ENCODE data around the gene MORC2.

MORC2 gene

DNA sequence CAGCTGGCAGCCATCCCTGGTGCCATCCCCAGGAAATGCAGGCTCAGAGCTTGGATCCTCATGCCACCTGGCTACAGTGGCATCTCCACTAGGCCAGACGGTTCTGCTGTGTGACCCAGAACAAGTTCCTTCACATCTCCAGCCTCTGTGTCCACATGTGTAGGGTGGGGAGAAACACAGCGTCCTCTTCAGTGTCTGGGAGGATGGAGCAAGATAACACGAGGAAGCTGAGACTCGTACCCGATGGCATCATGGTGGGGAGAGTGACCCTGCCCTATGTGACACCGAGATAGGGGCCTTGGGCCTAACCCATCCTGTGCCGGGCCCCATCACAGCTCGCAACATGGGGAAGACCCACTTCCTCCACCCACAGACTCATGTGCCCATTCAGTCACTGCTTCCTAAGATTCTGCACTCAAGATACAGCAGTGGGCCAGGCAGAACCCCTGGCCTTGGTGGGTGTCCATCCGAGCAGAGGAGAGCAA is 78.5 kb downstream of the MORC2 start:
- in situ Hi-C loops (cut with MboI; ENCODE audit: low sequenced_read_pairs) = no loop called here

DNA sequence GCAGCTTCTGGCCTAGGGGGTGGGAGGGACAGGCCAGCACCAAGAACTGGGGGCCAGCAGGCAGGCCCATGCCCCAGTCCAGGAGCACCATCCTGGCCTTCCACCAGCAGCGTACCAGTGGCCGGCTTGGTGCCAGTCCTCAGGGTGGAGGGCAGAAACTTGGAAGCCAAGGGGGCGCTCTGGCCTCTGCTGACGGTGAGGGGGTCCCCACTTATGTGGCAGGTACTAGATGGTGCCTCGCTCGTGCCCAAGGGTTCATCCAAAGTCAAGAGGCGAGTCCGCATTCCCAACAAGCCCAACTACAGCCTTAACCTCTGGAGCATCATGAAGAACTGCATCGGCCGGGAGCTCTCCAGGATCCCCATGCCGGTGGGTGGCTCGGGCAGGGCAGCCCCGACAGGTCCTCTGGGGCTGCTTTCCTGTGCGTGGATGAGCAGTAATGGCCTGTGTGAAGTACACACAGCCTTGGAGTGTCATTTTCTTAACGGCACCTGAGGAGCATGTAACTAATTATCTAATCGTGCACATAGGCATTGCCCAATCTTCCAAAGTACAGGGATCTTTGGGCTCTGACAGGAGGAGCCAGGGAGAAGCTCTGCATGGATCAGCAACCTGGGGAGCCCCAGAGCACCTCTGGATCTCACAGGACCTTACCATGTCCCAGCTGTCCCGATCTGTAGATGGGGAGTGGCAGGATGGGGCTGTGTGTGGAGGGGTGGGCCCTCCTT is 79.1 kb downstream of the MORC2 start:
- in situ Hi-C loops (cut with MboI; ENCODE audit: low sequenced_read_pairs) = no loop called here

DNA sequence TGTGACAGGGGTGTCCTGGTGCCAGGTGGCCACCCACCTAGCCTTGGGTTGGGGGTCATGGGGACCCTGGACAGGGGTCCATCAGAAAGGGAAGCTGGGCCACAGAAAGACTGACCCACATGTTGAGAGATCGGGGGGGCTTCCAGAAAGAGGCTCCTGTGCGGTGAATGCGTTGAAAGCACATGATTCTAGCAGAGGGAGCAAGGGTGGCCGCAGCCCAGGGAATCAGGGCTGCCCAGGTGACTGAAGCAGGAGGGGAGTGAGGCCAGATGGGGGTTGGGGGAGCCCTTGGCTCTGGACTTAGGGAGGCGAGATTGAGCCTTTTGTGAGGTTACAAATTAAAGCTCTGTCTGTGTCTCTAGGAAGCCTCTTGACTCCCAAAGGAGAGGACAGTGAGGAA is 80.7 kb downstream of the MORC2 start:
- in situ Hi-C loops (cut with MboI; ENCODE audit: low sequenced_read_pairs) = no loop called here

DNA sequence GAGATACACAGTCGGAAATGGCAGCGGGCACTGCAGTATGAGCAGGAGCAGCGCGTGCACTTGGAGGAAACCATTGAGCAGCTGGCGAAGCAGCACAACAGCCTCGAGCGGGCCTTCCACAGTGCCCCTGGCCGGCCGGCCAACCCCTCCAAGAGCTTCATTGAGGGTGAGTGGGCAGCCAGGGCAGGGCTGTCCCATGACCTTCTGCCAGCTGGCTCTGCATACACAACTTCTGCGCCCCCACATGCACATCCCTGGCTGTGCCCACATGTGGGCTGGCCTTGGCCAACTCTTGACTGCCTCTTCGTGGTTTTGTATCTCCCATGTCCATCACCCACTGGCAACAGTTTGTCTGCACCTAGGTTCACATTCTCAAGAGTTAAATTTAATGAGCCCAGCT is 81.1 kb downstream of the MORC2 start:
- in situ Hi-C loops (cut with MboI; ENCODE audit: low sequenced_read_pairs) = no loop called here

DNA sequence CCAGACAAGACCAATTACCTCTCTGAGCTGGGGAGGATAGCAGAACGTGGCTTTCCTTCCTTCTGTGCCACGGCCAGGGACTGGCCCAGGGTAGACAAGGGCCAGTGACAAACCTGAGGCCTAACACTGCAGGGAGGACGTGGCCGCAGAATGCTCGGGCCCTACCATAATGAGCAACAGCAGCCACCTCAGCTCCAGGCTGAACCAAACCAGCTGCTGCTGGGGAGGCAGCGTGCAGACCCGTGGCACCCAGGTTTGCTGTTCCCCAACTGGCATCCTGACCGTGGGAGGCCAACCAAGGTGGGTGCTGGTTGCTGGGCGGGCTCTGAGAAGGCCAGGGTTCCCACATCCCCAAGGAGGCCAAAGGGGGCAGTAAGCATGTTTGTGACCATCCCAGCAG is 83.0 kb downstream of the MORC2 start:
- in situ Hi-C loops (cut with MboI; ENCODE audit: low sequenced_read_pairs) = no loop called here

DNA sequence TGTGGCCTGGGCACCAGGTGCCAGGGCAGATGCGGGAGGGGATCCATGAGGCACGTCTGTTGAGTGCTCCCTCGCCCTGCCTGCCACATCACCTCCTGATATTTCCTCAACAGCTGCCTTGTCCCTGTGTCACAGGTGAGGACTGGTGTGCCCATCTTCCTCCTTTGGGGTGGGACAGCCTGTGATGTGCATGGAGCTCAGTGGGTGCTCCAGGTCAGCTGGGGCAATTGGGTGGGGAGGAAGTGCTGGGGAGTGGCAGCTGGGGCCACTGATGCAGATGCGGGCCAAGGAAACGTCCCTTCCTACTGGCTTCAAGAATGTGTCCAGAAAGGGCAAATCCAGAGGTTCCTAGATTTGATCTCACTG is 83.6 kb downstream of the MORC2 start:
- in situ Hi-C loops (cut with MboI; ENCODE audit: low sequenced_read_pairs) = no loop called here

DNA sequence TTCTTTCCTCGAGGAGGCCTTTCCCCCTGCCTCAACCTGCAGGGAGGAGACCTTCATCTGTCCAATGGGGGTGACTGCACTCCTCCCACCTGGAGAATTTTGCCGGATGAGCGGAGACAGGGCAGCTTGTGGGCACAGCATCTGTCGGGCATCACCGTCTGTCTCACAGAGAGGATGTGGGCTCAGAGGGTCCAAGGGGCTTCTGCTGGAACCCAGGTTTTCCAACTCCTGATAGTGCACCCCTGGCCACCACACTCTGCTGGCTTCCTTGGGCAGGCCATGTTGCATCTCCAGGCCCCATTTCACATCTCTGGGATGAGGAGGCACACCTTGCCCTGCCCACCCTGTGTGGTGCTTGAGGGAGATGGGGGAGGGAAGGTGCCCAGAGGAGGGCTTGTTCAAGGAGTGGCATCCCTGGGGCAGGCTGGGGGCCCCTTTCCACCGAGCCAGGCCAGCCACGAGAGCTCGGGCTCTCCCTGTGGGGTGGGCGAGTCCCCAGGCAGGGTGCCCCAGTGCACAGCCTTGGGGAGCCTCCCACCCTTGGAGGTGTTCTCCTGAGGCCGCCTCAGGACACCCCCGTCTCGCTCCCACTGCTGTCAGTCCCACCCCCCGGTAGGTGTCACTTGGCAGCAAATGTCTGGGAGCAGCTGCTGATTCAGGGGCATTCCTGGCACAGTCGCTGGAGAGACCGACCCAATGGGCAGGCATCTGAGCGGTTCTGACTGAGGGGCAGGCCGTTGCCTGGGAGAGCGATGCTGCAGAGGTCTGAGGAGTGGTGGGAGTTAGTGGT is 84.2 kb downstream of the MORC2 start:
- in situ Hi-C loops (cut with MboI; ENCODE audit: low sequenced_read_pairs) = no loop called here

DNA sequence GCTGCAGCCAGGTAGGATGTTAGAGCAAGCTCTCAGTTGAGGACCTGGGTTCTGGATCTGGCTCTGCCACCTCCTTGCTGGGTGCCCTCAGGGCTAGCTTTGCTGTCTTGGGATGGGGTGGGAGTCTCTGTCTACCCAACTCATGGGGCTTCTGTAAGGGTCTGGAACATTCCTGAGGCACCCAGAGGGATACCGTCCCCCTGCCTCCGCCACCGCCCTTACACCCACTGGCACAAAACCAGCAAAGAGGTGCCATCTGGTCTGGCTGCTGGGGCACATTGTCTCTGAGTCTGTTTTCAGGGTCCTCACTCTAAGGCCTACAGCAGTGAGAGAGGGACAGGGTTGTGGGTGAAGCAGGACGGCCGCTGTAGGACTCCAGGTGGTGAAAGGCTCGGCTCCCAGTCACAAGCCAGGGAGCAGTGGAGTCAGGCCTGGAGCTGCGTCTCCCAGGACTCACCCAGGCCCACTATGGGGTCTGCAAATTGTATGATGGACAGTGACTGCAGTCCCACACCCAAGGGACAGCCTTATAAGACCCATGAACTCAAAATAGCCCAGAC is 84.9 kb downstream of the MORC2 start:
- in situ Hi-C loops (cut with MboI; ENCODE audit: low sequenced_read_pairs) = no loop called here

DNA sequence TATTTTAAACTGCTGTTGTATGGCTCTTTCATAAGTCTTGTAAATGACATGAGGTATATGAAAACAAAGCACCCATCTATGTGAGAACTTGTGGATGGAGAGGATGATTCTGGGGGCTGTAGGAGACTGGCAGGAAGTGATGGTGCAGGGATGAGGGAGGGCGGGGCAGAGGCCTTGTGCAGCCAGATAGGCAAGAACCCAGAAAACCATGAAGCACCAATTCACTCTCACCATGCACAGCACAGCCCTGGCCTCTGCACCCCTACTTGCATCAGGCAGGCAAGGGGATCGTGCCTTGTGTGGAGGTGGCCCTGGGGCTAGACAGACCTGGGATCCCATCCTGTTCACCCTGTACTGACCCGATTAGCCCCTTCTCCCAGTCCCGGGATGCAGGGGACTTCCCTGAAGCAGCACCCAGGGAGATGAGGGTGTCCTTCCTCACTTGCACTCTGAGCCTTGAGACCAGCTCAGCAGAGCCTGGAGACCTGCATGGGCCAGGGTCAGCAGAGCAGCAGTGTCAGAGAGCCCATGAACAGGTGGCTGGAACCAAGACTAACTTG is 85.5 kb downstream of the MORC2 start:
- in situ Hi-C loops (cut with MboI; ENCODE audit: low sequenced_read_pairs) = no loop called here

DNA sequence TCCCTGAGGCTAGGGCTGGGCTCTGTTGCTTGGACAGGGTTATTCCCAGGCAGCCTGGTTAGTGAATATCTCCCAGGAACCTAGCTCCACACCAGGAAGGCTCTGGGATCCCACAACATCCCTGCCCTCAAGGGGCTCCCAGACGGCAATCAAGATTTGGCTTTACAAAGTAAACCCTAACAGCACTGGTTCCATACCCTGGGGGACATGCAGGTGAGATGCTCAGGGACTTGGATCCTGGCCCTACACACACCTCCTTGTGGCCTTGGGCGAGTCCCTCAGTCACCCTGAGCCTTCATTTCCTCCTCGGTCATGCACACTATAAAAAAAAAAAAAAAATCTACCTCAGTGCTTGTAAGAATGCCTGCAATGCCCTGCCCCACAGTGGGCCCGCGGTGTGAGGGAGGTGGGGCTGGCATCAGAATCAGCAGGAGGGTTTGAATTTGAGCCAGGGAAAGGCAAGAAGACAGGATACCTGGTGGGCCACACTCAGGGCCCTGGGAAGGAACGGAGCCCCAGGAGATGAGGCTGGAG is 86.3 kb downstream of the MORC2 start:
- in situ Hi-C loops (cut with MboI; ENCODE audit: low sequenced_read_pairs) = no loop called here

DNA sequence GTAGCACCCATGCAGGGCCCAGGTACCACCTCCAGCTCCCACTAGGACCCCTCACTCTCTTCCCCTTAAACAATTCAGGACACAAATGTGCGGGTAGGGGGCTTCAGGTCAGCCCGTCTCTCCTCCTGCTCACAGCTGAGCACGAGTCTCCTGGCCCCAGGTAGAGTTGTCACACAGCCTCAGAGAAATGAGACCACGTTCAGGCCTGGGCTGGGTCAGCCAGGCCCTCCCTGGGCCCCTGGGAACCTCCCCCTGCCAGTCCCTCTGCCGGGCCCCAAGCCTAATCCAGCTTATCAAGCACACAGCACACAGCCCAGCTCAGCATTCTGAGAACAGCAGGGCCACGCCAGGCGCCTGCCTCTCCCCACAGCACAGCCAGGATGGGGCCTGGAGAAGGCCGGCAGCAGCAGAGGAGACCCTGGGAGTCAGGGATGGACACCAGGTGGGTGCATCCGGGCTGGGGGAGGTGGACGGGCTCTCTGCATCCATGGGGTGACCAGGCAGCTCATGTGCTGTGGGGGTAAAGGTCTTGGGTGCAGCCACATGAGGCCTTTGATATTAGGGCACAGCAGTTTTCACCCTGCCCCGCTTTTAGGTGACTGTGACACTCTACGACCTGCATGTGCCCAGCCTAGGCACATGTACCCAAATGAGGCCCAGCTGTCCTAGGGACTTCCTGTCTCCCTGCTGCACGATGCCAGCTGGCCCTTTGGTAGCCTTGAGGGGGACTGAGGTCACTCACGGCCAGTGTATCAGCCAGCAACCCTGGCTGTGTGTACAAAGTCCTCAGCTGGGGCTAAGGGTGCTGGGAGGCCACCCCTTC is 87.0 kb downstream of the MORC2 start:
- in situ Hi-C loops (cut with MboI; ENCODE audit: low sequenced_read_pairs) = no loop called here

DNA sequence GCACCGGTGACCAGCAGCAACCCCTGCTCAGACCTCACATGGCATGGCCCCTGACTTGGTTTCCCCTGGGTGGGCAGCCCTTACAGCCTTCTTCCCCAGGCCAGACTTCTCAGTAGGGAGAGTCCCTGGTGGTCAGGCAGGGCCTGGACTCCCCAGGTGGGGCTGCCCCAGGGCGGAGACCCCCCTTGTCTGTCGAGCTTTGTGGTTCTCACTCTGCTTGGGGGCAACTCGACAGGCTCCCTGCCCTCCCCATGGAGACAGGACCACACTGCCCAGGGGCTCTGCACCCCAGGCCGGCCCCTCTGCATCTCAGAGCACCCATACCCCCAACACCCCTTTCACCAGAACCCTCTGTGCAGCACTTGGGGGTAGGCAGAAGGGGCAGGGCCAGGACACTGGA is 87.7 kb downstream of the MORC2 start:
- in situ Hi-C loops (cut with MboI; ENCODE audit: low sequenced_read_pairs) = no loop called here

DNA sequence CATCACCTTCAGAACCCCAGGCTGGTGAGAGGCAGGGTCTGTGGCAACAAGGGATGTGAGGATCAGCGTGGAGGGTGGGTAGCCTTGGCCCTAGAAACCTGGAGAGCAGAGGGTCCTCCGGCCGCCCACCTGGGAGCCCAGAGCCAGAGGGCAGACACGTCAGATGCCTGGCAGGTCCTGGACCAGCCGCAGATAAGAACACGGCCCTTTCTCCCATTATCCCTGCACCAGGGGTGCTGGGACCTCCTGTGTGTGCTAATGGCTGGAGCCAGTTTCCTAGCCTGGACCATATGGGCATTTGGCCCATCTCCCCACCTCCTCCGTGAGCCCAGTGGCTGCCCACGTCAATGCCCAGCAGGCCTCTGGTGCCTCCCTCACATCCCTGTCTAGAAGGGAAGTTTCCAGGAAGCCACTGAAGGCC is 88.4 kb downstream of the MORC2 start:
- in situ Hi-C loops (cut with MboI; ENCODE audit: low sequenced_read_pairs) = no loop called here

DNA sequence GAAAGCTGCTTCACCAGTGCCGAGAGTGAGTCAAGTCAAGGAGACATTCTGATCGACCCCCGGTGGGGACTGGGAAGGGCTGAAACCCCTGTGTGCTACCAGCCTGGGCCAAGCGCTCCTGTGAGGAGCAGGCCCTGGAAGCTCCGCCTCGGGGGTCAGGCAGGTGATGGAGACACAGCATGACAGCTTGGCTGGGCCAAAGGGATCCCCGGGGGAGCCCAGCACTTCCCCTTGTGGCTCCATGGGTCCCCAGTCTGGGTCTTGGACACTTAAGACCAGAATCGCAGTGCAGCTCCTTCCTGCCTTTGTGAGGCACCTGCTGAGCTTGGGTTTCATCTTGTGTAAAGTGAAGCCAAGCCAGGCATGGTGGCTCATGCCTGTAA is 89.2 kb downstream of the MORC2 start:
- in situ Hi-C loops (cut with MboI; ENCODE audit: low sequenced_read_pairs) = no loop called here

DNA sequence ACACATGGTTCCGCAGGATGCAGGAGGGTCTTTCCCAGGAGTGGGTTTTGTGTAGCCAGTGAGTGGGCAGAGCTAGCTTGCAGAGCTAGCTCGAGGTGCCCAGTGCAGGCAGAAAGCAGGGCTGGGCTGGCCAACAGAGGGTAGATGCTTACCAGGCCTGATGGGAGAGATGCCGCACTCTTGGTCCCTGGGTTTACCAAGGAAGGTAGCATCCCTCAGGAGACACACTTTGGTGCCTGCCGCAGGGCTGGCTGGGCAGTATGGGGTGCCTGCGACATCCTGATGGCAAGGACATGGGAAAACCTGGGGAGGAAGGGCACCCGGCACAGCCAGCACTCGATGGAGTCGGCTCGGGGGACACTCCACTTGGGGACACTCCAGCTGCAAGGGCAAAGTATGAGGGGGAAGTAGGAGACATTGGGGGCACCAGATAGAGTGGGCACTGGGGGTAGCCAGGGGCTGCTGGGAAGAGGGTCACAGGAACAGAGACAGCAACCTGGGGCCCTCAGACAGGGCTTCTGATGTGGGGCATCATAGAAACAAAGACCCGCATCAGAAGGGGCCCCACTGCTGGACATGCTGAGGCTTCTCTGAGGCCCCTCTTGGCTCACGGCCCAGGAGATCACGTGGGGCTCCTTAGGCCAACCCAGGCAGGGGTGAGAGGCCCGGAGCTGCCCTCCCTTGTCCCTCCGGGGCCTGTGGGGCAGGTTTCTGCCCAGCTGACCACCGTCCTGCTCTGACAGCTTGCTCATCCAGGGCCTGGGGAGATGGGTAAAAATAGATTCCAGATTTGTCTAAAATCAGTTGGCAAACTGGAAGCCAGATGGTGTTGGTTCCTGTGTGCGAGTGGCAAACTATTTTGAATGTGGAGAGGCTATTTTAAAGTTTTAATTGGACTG is 89.8 kb downstream of the MORC2 start:
- in situ Hi-C loops (cut with MboI; ENCODE audit: low sequenced_read_pairs) = no loop called here

DNA sequence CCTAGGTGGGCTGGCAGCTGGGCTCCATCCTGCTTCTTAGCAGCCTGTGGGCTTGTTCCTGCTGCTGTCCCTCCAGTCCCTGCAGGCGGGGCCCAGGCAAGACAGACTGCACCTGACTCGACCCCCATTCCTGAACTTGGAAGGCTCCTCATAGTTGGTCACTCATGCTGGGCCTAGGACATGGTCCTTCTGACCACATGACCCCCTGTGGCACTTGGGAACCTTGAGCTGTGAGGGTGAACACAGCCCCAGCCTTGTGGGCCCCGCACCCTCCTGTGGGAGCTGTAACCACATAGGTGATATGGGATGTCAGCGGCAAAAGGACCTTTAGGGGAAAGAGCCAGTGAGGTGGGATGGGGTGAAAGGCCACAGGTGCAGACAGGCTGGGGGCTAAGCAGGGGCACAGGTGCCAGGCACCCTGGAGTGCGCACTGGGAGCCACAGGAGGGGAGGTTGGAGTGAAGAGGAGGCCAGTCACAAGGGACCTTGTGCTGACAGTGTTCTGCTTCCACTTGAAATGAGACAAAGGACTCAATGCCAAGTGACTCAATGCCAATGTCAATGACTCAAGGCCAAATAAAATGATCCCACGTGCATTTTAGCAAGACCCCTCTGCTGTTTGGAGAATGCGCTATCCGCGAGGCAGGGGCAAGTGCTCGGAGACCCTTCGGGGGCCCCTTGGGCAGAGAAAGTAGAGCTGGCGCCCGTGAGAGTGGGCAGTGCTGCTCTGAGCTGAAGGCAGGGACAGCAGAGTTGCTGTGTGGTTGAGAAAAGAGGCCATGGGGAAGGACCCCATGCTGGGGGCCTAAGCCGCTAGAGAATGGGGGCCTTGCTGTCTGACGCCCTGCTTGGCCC is 90.7 kb downstream of the MORC2 start:
- in situ Hi-C loops (cut with MboI; ENCODE audit: low sequenced_read_pairs) = no loop called here

DNA sequence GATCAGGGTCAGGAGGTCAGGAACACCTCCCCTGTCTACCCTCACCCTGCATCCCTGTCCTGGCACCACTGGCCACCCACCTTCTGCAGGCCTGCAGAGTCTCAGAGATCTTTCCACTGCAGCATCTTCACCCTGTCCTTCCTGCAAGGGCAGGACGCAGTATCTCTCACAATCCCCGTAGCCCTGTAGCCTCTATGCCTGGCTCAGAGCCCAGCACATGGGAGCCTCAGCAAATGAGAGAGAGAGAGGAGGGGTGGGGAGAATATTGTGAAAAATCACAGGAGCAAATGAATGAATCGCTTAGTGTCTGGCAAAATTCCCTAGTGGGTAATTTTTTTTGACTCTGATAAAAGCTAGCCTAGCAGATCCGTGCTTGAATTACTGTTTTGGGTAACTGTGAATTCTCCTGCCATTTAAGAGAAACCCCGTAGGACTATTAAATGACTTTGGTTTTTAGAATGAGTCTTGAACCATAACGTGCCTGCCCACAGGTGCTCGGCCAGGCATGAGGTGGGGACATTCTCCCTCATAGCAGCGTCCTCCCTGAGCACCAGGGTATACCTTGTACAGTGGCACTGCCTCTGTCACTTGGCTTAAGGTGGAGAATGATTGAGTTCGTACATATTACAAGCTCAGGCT is 91.5 kb downstream of the MORC2 start:
- in situ Hi-C loops (cut with MboI; ENCODE audit: low sequenced_read_pairs) = no loop called here

DNA sequence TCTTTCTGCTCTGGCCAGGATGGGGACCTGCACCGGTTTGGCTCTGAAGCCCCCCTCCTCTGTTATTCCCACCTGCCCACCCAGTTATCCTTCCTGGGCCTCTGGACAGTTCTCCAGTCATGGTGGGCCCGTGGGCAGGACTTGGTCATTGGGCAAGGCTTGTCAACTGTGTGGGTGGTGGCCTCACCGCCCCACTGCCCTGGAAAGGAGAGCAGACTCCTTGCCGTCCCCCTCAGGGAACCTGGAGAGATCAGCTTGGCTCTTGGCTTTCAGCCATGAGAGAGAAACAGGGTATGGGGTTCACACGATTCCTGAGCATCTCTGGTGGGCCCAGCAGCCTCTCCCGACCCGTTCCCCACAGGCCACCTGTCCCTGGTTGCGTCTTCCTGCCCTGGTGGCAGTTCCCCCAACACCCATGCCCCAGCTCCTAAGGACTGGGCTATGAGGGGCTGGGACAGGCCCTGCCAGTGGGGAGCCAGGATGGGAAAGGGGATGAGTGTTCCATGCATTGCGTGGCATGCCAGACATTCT is 92.3 kb downstream of the MORC2 start:
- in situ Hi-C loops (cut with MboI; ENCODE audit: low sequenced_read_pairs) = no loop called here

All from HL-60/S4 treated with phorbol 12-myristate 13-acetate at 8.2 ng/mL for 4 days and 3 days (cell line).